Ecto neural progenitor cell (in vitro differentiated cells): ENCODE data around the gene CHI3L1.

Source experiments
- DNase-seq: peaks from one replicate; pipeline ENCODE4 v3.0.0-alpha.2; 2018; ENCODE audit warnings: low spot score

Gene CHI3L1

GRCh38 chr1:203151362-203152157, 34.9 kb downstream of the CHI3L1 start:
- DNase-seq, result no peak

- no peak for DNase-seq
These were observed 35.8 kb downstream of the CHI3L1 start for GRCh38 chr1:203150511-203151297.

GRCh38 chr1:203149188-203149840, 37.2 kb downstream of the CHI3L1 start:
- DNase-seq, result no peak

GRCh38 chr1:203148579-203148978, 37.9 kb downstream of the CHI3L1 start:
- no peak for DNase-seq

- no peak for DNase-seq
These were observed 38.4 kb downstream of the CHI3L1 start for GRCh38 chr1:203148127-203148526.

- no peak for DNase-seq
These were observed 39.1 kb downstream of the CHI3L1 start for GRCh38 chr1:203147376-203147775.

- DNase-seq, result no peak
These were observed 40.0 kb downstream of the CHI3L1 start for GRCh38 chr1:203146537-203146936.

GRCh38 chr1:203146042-203146369, 40.5 kb downstream of the CHI3L1 start:
- DNase-seq, result no peak

GRCh38 chr1:203145321-203146041, 41.0 kb downstream of the CHI3L1 start:
- DNase-seq, result no peak

GRCh38 chr1:203144661-203145060, 41.8 kb downstream of the CHI3L1 start:
- DNase-seq, result no peak

GRCh38 chr1:203143641-203144040, 42.9 kb downstream of the CHI3L1 start:
- no peak for DNase-seq

GRCh38 chr1:203142684-203143408, 43.7 kb downstream of the CHI3L1 start:
- DNase-seq, result no peak

- DNase-seq, result no peak
These were observed 44.4 kb downstream of the CHI3L1 start for GRCh38 chr1:203142124-203142523.

- DNase-seq, result no peak
These were observed 45.6 kb downstream of the CHI3L1 start for GRCh38 chr1:203140743-203141520.

GRCh38 chr1:203139976-203140475, 46.5 kb downstream of the CHI3L1 start:
- no peak for DNase-seq

GRCh38 chr1:203138066-203138465, 48.4 kb downstream of the CHI3L1 start:
- no peak for DNase-seq

- DNase-seq, result no peak
These were observed 49.2 kb downstream of the CHI3L1 start for GRCh38 chr1:203137324-203137723.

- DNase-seq, result no peak
These were observed 50.0 kb downstream of the CHI3L1 start for GRCh38 chr1:203136409-203137042.

- DNase-seq, result no peak
These were observed 50.7 kb downstream of the CHI3L1 start for GRCh38 chr1:203135636-203136305.
